Activated T-cell treated with anti-CD3 and anti-CD28 coated beads for 1 hour (primary cell): ENCODE results near the gene CYP4F2.
"Not testable (repeated sequence)": the region's sequence is repeated elsewhere in the genome, so short reads cannot be mapped to it uniquely, and the experiment has no call there.

Experiments used
- DNase-seq: peaks from one replicate; pipeline ENCODE4 v3.0.0-alpha.2; 2020; ENCODE audit warnings: low read depth

Gene CYP4F2

GRCh38 chr19:15899561-15899960 lies 1.7 kb upstream of the CYP4F2 start:
- not testable (repeated sequence) for DNase-seq

- no peak for DNase-seq
Observed at GRCh38 chr19:15897026-15897737, 692 bp downstream of the CYP4F2 start.

GRCh38 chr19:15895876-15896430 lies 1.9 kb downstream of the CYP4F2 start:
- no peak for DNase-seq

GRCh38 chr19:15894359-15894758 lies 3.5 kb downstream of the CYP4F2 start:
- DNase-seq, result no peak

- DNase-seq, result no peak
Observed at GRCh38 chr19:15893477-15893876, 4.4 kb downstream of the CYP4F2 start.

GRCh38 chr19:15892012-15892411 lies 5.9 kb downstream of the CYP4F2 start:
- DNase-seq, result no peak

- no peak for DNase-seq
Observed at GRCh38 chr19:15891434-15891833, 6.4 kb downstream of the CYP4F2 start.

- DNase-seq, result not testable (repeated sequence)
Observed at GRCh38 chr19:15889339-15889738, 8.5 kb downstream of the CYP4F2 start.

- no peak for DNase-seq
Observed at GRCh38 chr19:15885919-15886318, 12.0 kb downstream of the CYP4F2 start.

- no peak for DNase-seq
Observed at GRCh38 chr19:15885167-15885566, 12.7 kb downstream of the CYP4F2 start.

- not testable (repeated sequence) for DNase-seq
Observed at GRCh38 chr19:15883329-15883728, 14.5 kb downstream of the CYP4F2 start.

GRCh38 chr19:15874821-15875474 lies 22.9 kb downstream of the CYP4F2 start:
- no peak for DNase-seq

GRCh38 chr19:15873771-15874170 lies 24.1 kb downstream of the CYP4F2 start:
- not testable (repeated sequence) for DNase-seq

- no peak for DNase-seq
Observed at GRCh38 chr19:15871570-15871969, 26.3 kb downstream of the CYP4F2 start.

- DNase-seq, result no peak
Observed at GRCh38 chr19:15869873-15870272, 28.0 kb downstream of the CYP4F2 start.

- peak; percentile 24 for DNase-seq
Observed at GRCh38 chr19:15869109-15869555, 28.7 kb downstream of the CYP4F2 start.

- no peak for DNase-seq
Observed at GRCh38 chr19:15866636-15867035, 31.2 kb downstream of the CYP4F2 start.

GRCh38 chr19:15864824-15865223 lies 33.0 kb downstream of the CYP4F2 start:
- DNase-seq, result no peak

GRCh38 chr19:15863272-15863671 lies 34.6 kb downstream of the CYP4F2 start:
- no peak for DNase-seq

- DNase-seq, result no peak
Observed at GRCh38 chr19:15862444-15862843, 35.4 kb downstream of the CYP4F2 start.

- DNase-seq, result no peak
Observed at GRCh38 chr19:15860522-15860921, 37.4 kb downstream of the CYP4F2 start.

GRCh38 chr19:15859187-15859586 lies 38.7 kb downstream of the CYP4F2 start:
- no peak for DNase-seq

- no peak for DNase-seq
Observed at GRCh38 chr19:15850385-15850784, 47.5 kb downstream of the CYP4F2 start.
